GM18526 (cell line): ENCODE measurements around the gene YY1.
A peak's percentile ranks its signal among the peaks of the same experiment; 100 is the strongest.

Experiments
- POLR2A ChIP-seq: IDR thresholded peaks from 3 replicates; pipeline ENCODE4 v1.6.1; 2011; ENCODE audit not compliant: insufficient read length; ENCODE audit errors: extremely low read depth

The YY1 gene

DNA sequence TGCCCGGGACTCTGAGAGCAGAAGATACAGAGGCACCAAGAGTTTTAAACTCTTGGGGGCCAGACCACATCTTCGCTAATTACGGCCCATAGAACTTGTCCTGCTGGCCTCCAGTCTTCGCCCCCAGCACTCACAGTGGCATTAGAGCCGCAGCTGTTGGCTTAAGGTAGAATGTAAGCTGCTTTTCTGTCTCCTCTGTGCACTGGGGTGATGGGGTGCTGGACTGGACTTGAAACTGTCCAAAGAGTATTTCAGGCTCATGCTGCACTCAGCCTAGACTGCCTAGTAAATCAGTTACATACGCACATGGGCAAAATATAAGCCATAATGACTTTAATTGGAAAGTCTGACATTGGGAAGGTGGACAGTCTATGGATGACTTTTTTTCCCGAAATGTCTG is 29.0 kb downstream of the YY1 start:
- no peak for TF ChIP-seq POLR2A

DNA sequence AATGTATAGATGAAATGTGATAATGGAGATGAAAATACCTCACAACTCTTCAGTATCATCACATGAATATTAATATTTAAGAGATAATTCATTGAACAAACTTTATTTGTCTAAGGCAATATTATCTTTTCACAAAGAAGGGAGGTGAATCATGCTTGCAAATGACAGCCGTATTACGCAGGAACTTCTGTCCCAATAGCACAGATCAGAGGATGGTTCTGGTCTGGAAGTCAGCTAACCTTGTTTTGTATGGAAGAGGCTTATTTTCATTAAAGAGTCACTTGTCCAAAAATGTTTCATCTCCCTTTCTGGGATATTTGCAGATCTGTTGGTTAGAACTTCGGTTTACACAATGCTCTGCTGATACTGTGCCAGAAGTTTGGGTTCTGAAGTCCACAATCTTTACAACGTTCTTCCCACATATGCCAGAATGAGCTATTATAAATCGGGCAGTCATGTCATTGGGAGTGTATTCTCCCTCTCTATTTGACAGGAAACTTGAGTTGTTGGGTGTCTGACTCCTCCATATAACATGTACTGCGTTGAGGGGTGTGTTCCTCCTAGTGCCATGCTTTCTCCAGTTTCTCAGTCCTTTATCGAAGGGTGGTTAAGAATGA is 29.8 kb downstream of the YY1 start:
- TF ChIP-seq POLR2A = no peak

DNA sequence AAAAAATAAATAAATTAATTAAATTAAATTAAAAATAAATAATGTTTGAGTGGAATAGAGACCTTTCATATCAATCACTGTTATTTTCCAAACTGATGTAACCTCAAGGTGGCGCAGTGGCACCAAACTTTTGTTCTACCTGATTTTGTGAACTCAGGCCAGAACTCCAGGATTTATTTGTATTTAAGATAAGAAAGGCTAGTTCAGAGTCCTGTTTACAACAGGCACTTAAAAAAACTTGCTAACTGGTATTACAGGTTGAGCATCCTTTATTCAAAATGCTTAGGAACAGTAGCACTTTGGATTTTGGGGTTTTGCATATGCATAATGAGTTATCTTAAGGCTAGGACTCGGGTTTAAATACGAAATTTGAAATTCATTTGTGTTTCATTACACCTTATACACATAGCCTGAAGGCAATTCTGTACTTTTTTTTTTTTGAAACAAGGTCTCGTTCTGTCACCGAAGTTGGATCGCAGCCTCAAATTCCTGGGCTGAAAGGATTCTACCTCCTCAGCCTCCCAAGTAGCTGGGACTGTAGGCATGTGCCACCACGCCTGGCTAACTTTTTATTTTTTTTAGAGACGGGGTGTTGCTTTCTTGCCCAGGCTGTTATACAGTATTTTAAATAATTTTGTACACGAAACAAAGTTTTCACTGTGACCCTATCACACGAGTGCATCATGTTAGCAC is 32.4 kb downstream of the YY1 start:
- no peak for TF ChIP-seq POLR2A

DNA sequence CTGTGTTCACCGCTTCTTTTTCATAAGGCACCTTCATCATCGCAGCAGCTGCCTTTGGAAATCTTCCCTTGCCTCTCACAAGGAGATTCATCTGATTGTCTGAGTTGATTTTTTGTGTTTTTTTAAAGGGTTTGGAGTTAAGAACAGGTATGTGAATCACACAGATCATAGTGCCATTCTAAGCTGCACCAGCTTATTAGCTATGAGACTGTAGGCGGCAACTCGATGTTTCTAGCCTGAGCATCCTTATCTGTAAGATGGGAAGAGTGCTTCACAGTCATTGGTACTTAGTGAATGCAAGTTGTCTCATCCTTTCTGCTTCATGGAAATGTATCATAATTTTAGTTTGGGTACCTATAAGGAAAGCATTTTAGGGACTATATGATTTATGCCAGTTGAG is 35.3 kb downstream of the YY1 start:
- TF ChIP-seq POLR2A = no peak

DNA sequence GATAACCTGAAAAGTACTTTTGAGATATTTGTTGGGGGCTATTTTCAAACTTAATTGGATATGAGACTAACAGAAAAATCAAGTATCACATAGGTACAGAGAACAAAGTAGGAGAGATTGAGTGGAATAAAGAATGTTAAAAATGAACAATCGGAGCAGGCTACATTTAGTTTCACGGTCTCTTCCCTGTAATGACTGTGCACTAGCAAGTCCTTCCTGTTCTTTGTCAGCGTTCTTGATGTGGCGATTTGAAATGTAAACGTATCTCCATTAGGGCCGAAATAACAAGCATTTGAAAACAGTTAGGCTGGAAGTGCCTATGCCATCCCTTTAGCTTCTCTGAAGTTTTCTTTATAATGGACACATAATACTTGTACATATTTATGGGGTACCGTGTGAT is 36.3 kb downstream of the YY1 start:
- no peak for TF ChIP-seq POLR2A

DNA sequence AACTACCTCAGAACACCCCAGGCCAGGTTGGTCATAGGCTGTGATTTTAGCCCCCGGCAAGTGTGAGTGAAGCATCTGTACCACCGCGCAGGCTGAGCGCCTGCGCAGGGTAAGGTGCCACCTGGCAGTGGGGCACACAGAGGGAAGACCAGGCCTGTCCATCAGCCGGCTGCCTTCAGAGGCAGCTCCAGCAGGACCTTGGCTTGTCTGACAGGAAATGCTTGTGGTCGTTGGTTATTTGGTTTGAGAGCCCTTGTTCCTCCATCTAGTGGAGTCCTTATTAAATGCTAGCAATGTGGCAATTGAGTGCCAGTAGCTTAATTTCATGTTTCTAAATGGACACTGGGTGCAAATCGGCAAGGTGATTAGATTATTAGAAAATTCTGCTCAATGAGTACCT is 39.8 kb downstream of the YY1 start:
- TF ChIP-seq POLR2A = no peak

DNA sequence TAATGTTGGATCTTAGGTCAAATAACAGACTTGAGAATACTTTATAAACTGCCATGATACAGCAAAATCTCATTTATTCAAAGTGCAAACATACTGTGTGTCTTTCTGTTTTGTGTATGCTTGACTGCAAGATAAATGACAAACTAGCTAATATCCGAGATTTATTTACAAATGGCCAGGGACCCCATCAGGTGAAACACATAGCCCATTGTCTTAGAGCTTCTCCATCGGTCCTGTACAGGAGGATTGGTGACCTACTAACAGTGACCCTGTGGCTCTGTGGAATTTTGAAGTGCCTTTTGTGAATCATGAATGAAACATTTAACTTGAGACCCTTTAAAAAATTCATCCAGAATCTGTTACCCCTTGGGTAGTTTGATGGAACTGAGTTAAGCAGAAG is 40.2 kb downstream of the YY1 start:
- TF ChIP-seq POLR2A = no peak

DNA sequence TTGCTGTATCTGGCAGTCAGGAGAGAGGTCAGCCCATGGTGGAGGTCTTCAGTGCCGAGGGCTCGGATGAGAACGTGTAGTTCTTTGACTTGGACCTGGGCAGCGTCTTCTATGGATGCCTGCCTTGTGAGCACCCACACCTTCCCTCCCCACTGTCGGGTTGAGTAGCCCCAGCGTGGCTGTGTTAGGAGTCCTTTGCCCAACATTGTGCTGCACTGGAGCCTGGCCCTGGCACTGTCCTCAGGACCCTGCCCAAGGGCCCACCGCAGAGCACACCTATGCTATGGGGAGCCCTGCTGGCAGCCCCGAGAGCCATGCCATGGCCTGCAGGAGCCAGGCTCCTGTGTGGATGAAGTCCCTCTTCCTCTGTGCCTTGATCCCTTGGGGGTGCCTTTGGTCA is 40.6 kb downstream of the YY1 start:
- TF ChIP-seq POLR2A = no peak

DNA sequence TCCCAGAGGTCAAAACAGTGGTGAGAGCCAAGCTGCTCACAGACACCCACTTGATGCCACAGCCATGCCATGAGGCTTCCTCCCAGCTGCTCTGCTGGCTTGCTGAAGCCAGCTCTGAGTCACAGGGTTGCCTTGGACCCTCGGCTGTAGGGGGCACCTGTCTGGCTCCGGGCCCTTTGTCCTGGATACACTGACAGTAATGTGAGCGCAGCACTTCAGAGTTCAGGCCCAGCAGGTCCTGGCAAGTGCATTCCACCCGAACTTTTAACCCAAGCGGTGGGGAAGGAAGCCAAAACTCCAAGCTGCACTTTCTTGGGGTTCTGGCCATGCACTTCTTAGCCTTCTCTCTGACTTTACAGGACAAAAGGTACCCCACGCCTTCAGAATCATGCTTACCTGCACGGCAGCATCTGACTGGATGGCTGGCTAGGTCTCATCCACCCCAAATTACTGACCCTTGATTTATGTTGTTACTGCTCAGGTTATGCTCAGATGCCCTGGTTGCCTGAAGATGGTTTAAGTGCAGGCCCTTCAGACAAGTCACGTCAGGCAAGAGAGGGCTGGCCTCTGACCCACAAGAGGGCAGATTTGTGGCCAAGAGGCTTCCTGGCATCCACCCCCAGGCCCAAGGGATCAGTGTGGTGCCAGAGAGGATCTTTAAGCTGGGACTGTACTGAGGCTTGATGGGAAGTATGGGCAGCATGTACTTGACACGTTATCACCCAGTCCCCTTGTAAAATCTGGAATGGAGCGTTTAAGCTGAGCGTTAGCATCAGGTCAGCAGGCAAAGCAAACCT is 42.5 kb downstream of the YY1 start:
- no peak for TF ChIP-seq POLR2A

DNA sequence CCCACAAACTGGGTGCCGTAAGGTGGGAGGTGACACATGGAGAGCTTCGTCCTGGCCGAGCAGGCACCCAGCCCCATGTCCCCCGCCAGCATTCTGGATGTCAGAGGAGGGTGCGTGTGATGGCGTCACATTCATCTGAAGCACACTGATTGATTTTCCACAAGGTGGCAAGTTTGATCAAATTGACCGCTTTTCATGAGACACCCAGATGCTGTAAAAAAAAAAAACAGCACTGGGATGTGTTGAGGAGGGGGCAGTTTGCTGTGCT is 43.1 kb downstream of the YY1 start:
- TF ChIP-seq POLR2A = no peak

DNA sequence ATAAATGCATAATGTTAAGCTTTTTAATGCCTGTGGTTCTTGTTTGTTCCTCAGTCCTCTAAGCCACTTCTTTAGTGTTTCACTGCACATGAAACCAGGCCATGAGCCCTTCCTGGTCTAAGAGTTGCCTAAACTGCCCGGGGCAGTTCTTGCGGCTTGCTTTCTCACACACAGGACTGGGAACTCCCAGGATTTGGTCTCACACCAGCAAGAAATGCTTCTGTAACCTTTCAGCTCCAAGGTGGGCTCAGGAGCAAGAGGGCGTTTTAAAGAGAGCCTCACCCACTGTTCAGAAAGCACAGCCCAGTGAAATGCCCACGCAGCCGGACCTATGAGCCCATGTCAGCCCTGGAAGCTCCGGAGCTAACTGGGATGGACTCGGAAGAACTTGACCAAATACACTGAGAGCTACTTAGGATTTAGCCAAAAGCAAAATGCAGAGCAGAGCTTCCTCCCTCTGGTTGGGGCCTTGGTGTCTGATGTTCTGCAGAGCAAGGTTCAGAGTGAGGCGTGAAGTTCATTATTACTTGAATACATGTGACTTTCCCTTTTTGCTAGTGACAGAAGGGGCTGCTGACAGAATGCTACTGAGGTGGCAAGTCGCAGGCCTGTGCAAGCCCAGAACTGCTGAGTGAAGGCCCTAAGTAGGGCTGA is 43.9 kb downstream of the YY1 start:
- TF ChIP-seq POLR2A = no peak

DNA sequence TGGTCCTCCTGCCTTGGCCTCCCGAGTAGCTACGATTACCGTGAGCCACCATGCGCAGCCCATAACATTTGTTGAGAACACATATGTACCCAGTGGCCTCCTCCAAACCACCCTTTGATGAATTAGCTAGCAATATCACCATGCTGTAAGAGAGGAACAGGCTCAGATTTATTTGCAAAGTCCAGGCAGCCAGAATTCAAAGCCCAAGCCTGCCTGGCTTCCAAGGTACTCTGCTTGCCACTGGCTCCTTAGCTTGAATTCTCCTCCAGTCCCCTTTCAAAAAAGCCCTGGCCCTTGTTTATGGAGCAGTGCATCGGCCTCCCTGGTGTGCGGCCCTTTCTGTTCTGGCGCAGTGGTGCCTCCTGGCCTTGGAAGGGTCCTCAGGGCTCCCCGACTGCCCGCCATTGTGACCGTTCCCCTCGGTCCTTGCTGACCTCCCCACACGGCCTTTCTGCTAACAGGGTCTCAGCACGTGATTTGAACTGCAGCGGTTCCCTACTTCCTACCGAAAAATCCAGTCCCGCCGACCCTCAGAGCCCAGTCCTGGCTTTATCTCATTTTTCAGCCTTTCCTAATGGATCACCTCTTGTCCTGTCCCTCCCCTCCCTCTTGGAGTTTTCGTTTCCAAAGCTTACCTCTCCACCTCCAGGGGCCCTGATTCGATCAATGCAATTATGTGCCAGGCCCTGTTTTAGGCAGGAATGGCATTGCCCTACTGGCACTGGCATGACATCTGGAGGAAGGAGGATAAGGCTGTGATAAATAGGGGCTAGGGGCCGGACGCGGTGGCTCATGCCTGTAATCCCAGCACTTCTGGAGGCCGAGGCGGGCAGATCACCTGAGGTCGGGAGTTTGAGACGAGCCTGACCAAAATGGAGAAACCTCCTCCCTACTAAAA is 45.3 kb downstream of the YY1 start:
- no peak for TF ChIP-seq POLR2A

DNA sequence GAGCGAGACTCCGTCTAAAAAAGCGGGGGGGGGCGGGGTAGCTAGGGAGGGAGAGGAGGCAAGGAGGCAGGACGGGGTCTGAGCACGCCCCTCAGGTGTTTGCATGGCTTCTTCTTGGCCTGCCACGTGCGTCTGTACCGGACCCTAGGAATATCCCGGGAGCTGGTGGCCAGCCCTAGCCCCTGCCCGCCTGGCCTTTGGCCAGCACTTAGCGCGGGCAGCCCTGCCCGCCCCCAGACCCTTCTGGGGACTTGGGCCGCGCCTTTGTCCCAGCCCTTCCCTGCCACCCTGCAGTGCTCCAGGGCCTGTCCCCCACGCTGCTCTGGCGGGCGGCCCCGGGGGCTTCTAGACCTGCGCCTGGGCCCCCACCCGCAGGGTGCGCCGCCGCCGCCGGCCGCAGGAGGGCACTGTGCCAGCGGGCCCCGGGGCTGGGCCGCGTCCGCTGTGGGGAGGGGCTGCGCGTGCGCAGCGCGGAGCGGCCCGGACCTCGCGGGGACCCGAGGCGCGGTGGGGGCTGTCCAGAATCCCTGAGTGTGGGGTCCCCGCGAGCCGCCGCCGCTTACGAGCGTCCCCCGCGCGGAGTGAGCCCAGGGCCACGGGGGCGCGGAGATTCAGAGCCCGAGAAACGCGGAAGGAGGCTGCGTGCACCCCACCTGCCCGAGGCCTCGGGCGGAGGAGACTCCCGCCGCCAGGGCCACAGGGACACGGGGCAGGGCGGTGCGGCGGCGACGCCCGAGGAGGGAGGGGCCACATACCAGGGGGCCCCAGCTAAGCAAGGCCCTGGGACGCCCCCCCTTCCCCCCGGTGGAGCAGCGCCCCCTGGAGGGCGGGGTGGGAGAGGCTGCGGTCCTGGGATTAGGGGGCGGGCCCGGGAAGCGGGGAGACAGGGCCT is 46.3 kb downstream of the YY1 start:
- TF ChIP-seq POLR2A = peak; percentile 65

DNA sequence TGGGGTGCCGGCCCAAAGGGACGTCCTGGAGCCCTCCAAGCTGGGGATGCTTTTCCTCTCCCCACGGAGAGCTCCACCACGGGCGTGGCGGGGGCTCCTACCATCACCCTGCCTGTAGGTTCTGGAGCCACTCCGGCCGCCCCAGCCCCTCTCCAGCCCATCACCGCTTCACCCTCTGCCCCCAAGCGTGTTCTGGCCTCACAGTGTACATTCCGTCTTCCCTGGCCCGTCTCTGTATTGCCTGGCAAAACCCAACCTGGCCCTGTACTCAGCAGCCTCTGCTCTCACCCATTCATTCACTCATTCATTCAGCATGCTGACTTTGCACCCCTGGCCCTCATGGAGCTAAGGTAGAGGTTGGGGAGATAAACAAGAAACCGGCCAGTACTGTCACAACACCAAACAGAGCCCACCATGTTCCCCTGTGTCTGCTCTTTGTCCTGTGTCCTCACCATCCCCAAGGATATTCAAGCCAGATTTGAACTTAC is 47.0 kb downstream of the YY1 start:
- TF ChIP-seq POLR2A = no peak
